GM23338 (cell line): Measurements from ENCODE around the gene KCTD17. TPM values are rescaled to one million over a fixed set of nuclear protein-coding genes. Genes with fewer than 3 reads are reported as not detected.

Source experiments
- ATAC-seq: fragments of 200-7000 bp; cut with Tn5 transposase; 3 replicates; pipeline ENCODE4 v1.9.1; 2020
- DNase-seq: peaks from one replicate; pipeline ENCODE4 v3.0.0-alpha.2; 2015; ENCODE audit warnings: low spot score
- H2AFZ ChIP-seq: fragments of 200-600 bp; sonication (generic); 2 replicates; pipeline ENCODE4 v1.8.0; 2016; ENCODE audit warnings: antibody characterized with exemption, mild to moderate bottlenecking, moderate library complexity
- H3F3A ChIP-seq: fragments of 200-600 bp; sonication (generic); replicated peaks from 2 replicates; pipeline ENCODE4 v1.8.0; 2017; ENCODE audit warnings: antibody characterized with exemption, mixed run types, low read depth
- H3K27ac ChIP-seq: fragments of 200-600 bp; sonication (generic); 2 replicates; pipeline ENCODE4 v1.6.1; 2016; ENCODE audit warnings: low read depth
- H3K27me3 ChIP-seq: fragments of 200-600 bp; sonication (generic); 2 replicates; pipeline ENCODE4 v1.8.0; 2016; ENCODE audit warnings: mild to moderate bottlenecking, mixed run types, moderate library complexity; ENCODE audit not compliant: insufficient read depth
- H3K36me3 ChIP-seq: fragments of 200-600 bp; sonication (generic); 2 replicates; pipeline ENCODE4 v1.8.0; 2016; ENCODE audit warnings: mild to moderate bottlenecking; ENCODE audit not compliant: insufficient read depth
- H3K4me1 ChIP-seq: fragments of 200-600 bp; sonication (generic); 2 replicates; pipeline ENCODE4 v1.8.0; 2016; ENCODE audit warnings: mild to moderate bottlenecking, moderate library complexity; ENCODE audit not compliant: insufficient read depth
- H3K4me2 ChIP-seq: fragments of 200-600 bp; sonication (generic); 2 replicates; pipeline ENCODE4 v1.7.1; 2017; ENCODE audit warnings: mixed run types
- H3K4me3 ChIP-seq: fragments of 200-600 bp; sonication (generic); 2 replicates; pipeline ENCODE4 v1.6.1; 2016; ENCODE audit warnings: mixed run types
- H3K79me2 ChIP-seq: fragments of 200-600 bp; sonication (generic); replicated peaks from 2 replicates; pipeline ENCODE4 v1.8.0; 2017; ENCODE audit warnings: mild to moderate bottlenecking; ENCODE audit not compliant: insufficient read depth
- H3K9me2 ChIP-seq: fragments of 200-600 bp; sonication (generic); 2 replicates; pipeline ENCODE4 v1.8.0; 2017; ENCODE audit not compliant: insufficient read depth
- H4K20me1 ChIP-seq: fragments of 200-600 bp; sonication (generic); replicated peaks from 2 replicates; pipeline ENCODE4 v1.8.0; 2017; ENCODE audit warnings: mild to moderate bottlenecking; ENCODE audit not compliant: insufficient read depth
- H3K27ac Mint-ChIP-seq: 2 replicates; pipeline ENCODE4 v1.8.0; 2020; ENCODE audit warnings: inconsistent platforms, mild to moderate bottlenecking, moderate library complexity, mixed read lengths
- H3K27me3 Mint-ChIP-seq: 3 replicates; pipeline ENCODE4 v1.8.0; 2022; ENCODE audit warnings: low read depth, mild to moderate bottlenecking, moderate library complexity, mixed read lengths, inconsistent platforms; ENCODE audit not compliant: insufficient read depth, poor library complexity
- H3K36me3 Mint-ChIP-seq: 3 replicates; pipeline ENCODE4 v1.8.0; 2021; ENCODE audit warnings: low read depth, mild to moderate bottlenecking, inconsistent platforms, moderate library complexity, mixed read lengths
- H3K4me1 Mint-ChIP-seq: 3 replicates; pipeline ENCODE4 v1.8.0; 2020; ENCODE audit warnings: mild to moderate bottlenecking, inconsistent platforms, mixed read lengths
- H3K4me3 Mint-ChIP-seq: 3 replicates; pipeline ENCODE4 v1.8.0; 2021; ENCODE audit warnings: moderate library complexity, mild to moderate bottlenecking, inconsistent platforms, mixed read lengths
- H3K9me3 Mint-ChIP-seq: 3 replicates; pipeline ENCODE4 v1.8.0; 2020; ENCODE audit warnings: moderate library complexity, mild to moderate bottlenecking, inconsistent platforms, mixed read lengths
- CREB1 ChIP-seq: fragments of 250-450 bp; sonication (Bioruptor Pico); IDR thresholded peaks from 2 replicates; pipeline ENCODE4 v1.5.0; 2020; ENCODE audit warnings: low read depth, mild to moderate bottlenecking, moderate library complexity
- EZH2phosphoT487 ChIP-seq: fragments of 200-600 bp; sonication (generic); IDR thresholded peaks from one replicate; pipeline ENCODE4 v1.8.1; 2018; ENCODE audit warnings: antibody characterized with exemption; ENCODE audit not compliant: unreplicated experiment
- JUNB ChIP-seq: IDR thresholded peaks from one replicate; pipeline ENCODE4 v1.6.1; 2016; ENCODE audit warnings: antibody characterized with exemption; ENCODE audit not compliant: unreplicated experiment
- NANOG ChIP-seq: IDR thresholded peaks from 2 replicates; pipeline ENCODE4 v1.6.1; 2016; ENCODE audit warnings: antibody characterized with exemption, borderline replicate concordance
- POLR2AphosphoS5 ChIP-seq: IDR thresholded peaks from 2 replicates; pipeline ENCODE4 v1.6.1; 2016; ENCODE audit warnings: antibody characterized with exemption, low read depth
- STAT1 ChIP-seq: IDR thresholded peaks from one replicate; pipeline ENCODE4 v1.6.1; 2016; ENCODE audit warnings: antibody characterized with exemption; ENCODE audit not compliant: unreplicated experiment
- ZNF114 ChIP-seq: fragments of 250-450 bp; sonication (Bioruptor Pico); IDR thresholded peaks from 2 replicates; pipeline ENCODE4 v1.5.0; 2020; ENCODE audit warnings: mild to moderate bottlenecking, moderate library complexity
- ZNF331 ChIP-seq: fragments of 250-450 bp; sonication (Bioruptor Pico); IDR thresholded peaks from 2 replicates; pipeline ENCODE4 v1.5.0; 2020; ENCODE audit warnings: low read depth, mild to moderate bottlenecking, moderate library complexity
- polyA plus RNA-seq: library from polyadenylated mRNA; unstranded; fragments of >200 nt; fragmentation: Nextera tagmentation; extraction: Ambion mirVana; gene quantifications from 2 replicates; pipeline ENCODE4 v1.2.1, GENCODE V29; 2016
- total RNA-seq: library from RNA; depleted of rRNA; stranded (reverse); fragments of >200 nt; shearing (Covaris generic); gene quantifications from 2 replicates; pipeline ENCODE4 v1.2.3, GENCODE V29; 2014
- TF ChIP-seq, protein P1 (sequence below): fragments of 250-450 bp; sonication (Bioruptor Pico); IDR thresholded peaks from 2 replicates; pipeline ENCODE4 v1.5.0; 2020; ENCODE audit warnings: mild to moderate bottlenecking, moderate library complexity
- TF ChIP-seq, protein P2 (sequence below), 2 experiments: fragments of 200-600 bp in 1 of 2; sonication (generic) in 1 of 2; conservative IDR thresholded peaks; 2 replicates each; pipeline versions ENCODE4 v1.5.1 to v1.6.1; 2016 to 2017; ENCODE audit warnings: antibody characterized with exemption in 2 of 2, low read depth in 2 of 2, mild to moderate bottlenecking in 2 of 2, moderate library complexity in 1 of 2
- TF ChIP-seq, protein P3 (sequence below): IDR thresholded peaks from 2 replicates; pipeline ENCODE4 v1.6.1; 2016; ENCODE audit warnings: antibody characterized with exemption
- TF ChIP-seq, protein P4 (sequence below): IDR thresholded peaks from one replicate; pipeline ENCODE4 v1.6.1; 2018; ENCODE audit warnings: antibody characterized with exemption; ENCODE audit not compliant: unreplicated experiment

The KCTD17 gene
- total and polyA plus RNA-seq, 2 experiments from 2014 or later, result 25.1 to 35.0 TPM

DNA sequence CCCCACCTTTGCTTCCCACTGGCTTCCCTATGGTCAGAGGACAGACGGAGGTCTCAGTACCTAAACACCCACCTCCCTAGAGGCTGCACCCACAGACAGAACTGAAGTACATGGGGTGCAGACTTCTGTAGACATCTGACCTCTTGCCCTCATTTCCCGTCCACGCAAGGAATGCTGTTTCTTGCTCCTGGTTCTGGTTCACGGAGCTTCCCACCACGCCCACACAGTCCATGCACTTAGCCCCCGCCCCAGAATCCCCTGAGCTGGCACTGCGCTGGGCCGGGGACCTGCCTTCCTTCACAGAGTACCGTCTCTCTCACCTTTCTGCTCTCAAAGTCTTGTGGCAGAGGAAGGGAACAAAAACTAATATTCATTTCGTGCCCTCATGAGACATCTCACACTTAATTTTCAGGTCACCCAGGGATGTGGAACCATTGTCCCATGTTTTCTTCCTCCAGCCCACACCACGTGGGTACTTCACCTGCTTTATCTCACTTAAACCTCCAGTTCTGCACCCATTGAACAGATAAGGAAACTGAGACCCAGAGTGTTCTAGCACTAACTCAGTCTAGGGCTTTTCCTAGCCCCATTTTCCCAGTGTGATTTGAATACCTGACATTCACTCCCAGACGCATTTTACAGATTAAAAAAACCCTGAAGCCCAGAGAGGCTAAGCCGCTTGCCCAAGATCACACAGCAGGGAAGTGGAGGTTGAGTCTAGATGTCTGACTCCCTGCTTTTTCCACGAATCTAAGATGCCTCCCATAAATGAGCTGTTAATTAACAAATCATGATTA lies 52.3 kb downstream of the KCTD17 start:
- Mint-ChIP-seq H3K4me1 (peaks cover 2% of the 10 kb centered on the region; the same call in 1 of the 3 replicates), H3K9me3 (no peaks in the 10 kb centered on the region; the same call in 2 of the 3 replicates), H3K4me3 (no peak overlapping the region), H3K27ac (no peak overlapping the region), H3K27me3 (peaks cover 10% of the 10 kb centered on the region), H3K36me3 (no peaks in the 10 kb centered on the region)
- H4K20me1 ChIP-seq, result no peaks in the 10 kb centered on the region
- H3K79me2 ChIP-seq, result no peaks in the 10 kb centered on the region
- no peak overlapping the region for H2AFZ ChIP-seq
- H3K27ac ChIP-seq, result no peak overlapping the region
- TF ChIP-seq ZNF331 (CRISPR knock-in tag) (no peak), CREB1 (CRISPR knock-in tag) (no peak), ZNF114 (no peak), NANOG (no peak), JUNB (no peak), STAT1 (no peak), EZH2phosphoT487 (no peak), POLR2AphosphoS5 (no peak)
- TF ChIP-seq, protein P1, sequence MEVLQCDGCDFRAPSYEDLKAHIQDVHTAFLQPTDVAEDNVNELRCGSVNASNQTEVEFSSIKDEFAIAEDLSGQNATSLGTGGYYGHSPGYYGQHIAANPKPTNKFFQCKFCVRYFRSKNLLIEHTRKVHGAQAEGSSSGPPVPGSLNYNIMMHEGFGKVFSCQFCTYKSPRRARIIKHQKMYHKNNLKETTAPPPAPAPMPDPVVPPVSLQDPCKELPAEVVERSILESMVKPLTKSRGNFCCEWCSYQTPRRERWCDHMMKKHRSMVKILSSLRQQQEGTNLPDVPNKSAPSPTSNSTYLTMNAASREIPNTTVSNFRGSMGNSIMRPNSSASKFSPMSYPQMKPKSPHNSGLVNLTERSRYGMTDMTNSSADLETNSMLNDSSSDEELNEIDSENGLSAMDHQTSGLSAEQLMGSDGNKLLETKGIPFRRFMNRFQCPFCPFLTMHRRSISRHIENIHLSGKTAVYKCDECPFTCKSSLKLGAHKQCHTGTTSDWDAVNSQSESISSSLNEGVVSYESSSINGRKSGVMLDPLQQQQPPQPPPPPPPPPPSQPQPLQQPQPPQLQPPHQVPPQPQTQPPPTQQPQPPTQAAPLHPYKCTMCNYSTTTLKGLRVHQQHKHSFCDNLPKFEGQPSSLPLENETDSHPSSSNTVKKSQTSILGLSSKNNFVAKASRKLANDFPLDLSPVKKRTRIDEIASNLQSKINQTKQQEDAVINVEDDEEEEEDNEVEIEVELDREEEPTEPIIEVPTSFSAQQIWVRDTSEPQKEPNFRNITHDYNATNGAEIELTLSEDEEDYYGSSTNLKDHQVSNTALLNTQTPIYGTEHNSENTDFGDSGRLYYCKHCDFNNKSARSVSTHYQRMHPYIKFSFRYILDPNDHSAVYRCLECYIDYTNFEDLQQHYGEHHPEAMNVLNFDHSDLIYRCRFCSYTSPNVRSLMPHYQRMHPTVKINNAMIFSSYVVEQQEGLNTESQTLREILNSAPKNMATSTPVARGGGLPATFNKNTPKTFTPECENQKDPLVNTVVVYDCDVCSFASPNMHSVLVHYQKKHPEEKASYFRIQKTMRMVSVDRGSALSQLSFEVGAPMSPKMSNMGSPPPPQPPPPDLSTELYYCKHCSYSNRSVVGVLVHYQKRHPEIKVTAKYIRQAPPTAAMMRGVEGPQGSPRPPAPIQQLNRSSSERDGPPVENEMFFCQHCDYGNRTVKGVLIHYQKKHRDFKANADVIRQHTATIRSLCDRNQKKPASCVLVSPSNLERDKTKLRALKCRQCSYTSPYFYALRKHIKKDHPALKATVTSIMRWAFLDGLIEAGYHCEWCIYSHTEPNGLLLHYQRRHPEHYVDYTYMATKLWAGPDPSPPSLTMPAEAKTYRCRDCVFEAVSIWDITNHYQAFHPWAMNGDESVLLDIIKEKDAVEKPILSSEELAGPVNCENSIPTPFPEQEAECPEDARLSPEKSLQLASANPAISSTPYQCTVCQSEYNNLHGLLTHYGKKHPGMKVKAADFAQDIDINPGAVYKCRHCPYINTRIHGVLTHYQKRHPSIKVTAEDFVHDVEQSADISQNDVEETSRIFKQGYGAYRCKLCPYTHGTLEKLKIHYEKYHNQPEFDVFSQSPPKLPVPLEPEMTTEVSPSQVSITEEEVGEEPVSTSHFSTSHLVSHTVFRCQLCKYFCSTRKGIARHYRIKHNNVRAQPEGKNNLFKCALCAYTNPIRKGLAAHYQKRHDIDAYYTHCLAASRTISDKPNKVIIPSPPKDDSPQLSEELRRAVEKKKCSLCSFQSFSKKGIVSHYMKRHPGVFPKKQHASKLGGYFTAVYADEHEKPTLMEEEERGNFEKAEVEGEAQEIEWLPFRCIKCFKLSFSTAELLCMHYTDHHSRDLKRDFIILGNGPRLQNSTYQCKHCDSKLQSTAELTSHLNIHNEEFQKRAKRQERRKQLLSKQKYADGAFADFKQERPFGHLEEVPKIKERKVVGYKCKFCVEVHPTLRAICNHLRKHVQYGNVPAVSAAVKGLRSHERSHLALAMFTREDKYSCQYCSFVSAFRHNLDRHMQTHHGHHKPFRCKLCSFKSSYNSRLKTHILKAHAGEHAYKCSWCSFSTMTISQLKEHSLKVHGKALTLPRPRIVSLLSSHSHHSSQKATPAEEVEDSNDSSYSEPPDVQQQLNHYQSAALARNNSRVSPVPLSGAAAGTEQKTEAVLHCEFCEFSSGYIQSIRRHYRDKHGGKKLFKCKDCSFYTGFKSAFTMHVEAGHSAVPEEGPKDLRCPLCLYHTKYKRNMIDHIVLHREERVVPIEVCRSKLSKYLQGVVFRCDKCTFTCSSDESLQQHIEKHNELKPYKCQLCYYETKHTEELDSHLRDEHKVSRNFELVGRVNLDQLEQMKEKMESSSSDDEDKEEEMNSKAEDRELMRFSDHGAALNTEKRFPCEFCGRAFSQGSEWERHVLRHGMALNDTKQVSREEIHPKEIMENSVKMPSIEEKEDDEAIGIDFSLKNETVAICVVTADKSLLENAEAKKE (CRISPR knock-in tag), result no peak
- TF ChIP-seq, protein P2, sequence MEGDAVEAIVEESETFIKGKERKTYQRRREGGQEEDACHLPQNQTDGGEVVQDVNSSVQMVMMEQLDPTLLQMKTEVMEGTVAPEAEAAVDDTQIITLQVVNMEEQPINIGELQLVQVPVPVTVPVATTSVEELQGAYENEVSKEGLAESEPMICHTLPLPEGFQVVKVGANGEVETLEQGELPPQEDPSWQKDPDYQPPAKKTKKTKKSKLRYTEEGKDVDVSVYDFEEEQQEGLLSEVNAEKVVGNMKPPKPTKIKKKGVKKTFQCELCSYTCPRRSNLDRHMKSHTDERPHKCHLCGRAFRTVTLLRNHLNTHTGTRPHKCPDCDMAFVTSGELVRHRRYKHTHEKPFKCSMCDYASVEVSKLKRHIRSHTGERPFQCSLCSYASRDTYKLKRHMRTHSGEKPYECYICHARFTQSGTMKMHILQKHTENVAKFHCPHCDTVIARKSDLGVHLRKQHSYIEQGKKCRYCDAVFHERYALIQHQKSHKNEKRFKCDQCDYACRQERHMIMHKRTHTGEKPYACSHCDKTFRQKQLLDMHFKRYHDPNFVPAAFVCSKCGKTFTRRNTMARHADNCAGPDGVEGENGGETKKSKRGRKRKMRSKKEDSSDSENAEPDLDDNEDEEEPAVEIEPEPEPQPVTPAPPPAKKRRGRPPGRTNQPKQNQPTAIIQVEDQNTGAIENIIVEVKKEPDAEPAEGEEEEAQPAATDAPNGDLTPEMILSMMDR (conservative IDR thresholded peaks at IDR 0.05; ENCODE audit: low read depth in 2 of 2), result no peak
- TF ChIP-seq, protein P3, sequence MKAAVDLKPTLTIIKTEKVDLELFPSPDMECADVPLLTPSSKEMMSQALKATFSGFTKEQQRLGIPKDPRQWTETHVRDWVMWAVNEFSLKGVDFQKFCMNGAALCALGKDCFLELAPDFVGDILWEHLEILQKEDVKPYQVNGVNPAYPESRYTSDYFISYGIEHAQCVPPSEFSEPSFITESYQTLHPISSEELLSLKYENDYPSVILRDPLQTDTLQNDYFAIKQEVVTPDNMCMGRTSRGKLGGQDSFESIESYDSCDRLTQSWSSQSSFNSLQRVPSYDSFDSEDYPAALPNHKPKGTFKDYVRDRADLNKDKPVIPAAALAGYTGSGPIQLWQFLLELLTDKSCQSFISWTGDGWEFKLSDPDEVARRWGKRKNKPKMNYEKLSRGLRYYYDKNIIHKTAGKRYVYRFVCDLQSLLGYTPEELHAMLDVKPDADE, result no peak
- TF ChIP-seq, protein P4, sequence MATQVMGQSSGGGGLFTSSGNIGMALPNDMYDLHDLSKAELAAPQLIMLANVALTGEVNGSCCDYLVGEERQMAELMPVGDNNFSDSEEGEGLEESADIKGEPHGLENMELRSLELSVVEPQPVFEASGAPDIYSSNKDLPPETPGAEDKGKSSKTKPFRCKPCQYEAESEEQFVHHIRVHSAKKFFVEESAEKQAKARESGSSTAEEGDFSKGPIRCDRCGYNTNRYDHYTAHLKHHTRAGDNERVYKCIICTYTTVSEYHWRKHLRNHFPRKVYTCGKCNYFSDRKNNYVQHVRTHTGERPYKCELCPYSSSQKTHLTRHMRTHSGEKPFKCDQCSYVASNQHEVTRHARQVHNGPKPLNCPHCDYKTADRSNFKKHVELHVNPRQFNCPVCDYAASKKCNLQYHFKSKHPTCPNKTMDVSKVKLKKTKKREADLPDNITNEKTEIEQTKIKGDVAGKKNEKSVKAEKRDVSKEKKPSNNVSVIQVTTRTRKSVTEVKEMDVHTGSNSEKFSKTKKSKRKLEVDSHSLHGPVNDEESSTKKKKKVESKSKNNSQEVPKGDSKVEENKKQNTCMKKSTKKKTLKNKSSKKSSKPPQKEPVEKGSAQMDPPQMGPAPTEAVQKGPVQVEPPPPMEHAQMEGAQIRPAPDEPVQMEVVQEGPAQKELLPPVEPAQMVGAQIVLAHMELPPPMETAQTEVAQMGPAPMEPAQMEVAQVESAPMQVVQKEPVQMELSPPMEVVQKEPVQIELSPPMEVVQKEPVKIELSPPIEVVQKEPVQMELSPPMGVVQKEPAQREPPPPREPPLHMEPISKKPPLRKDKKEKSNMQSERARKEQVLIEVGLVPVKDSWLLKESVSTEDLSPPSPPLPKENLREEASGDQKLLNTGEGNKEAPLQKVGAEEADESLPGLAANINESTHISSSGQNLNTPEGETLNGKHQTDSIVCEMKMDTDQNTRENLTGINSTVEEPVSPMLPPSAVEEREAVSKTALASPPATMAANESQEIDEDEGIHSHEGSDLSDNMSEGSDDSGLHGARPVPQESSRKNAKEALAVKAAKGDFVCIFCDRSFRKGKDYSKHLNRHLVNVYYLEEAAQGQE, result no peak
- no peaks in the 10 kb centered on the region for H3K36me3 ChIP-seq
- no peak overlapping the region for H3K4me3 ChIP-seq
- H3K27me3 ChIP-seq, result no peaks in the 10 kb centered on the region
- no peaks in the 10 kb centered on the region for H3K9me2 ChIP-seq
- no peak overlapping the region for H3K4me2 ChIP-seq
- no peak for ATAC-seq
- H3F3A ChIP-seq, result no peaks in the 10 kb centered on the region
- H3K4me1 ChIP-seq, result no peaks in the 10 kb centered on the region
- no peak for DNase-seq
